GM23338 (cell line): ENCODE data around the gene GOLGB1. TPM values are rescaled to one million over a fixed set of nuclear protein-coding genes. Genes with fewer than 3 reads are reported as not detected.

Experiments
- ATAC-seq: fragments of 200-7000 bp; cut with Tn5 transposase; 3 replicates; pipeline ENCODE4 v1.9.1; 2020
- DNase-seq: peaks from one replicate; pipeline ENCODE4 v3.0.0-alpha.2; 2015; ENCODE audit warnings: low spot score
- H2AFZ ChIP-seq: fragments of 200-600 bp; sonication (generic); 2 replicates; pipeline ENCODE4 v1.8.0; 2016; ENCODE audit warnings: antibody characterized with exemption, mild to moderate bottlenecking, moderate library complexity
- H3F3A ChIP-seq: fragments of 200-600 bp; sonication (generic); replicated peaks from 2 replicates; pipeline ENCODE4 v1.8.0; 2017; ENCODE audit warnings: antibody characterized with exemption, mixed run types, low read depth
- H3K27ac ChIP-seq: fragments of 200-600 bp; sonication (generic); 2 replicates; pipeline ENCODE4 v1.6.1; 2016; ENCODE audit warnings: low read depth
- H3K27me3 ChIP-seq: fragments of 200-600 bp; sonication (generic); 2 replicates; pipeline ENCODE4 v1.8.0; 2016; ENCODE audit warnings: mild to moderate bottlenecking, mixed run types, moderate library complexity; ENCODE audit not compliant: insufficient read depth
- H3K36me3 ChIP-seq: fragments of 200-600 bp; sonication (generic); 2 replicates; pipeline ENCODE4 v1.8.0; 2016; ENCODE audit warnings: mild to moderate bottlenecking; ENCODE audit not compliant: insufficient read depth
- H3K4me1 ChIP-seq: fragments of 200-600 bp; sonication (generic); 2 replicates; pipeline ENCODE4 v1.8.0; 2016; ENCODE audit warnings: mild to moderate bottlenecking, moderate library complexity; ENCODE audit not compliant: insufficient read depth
- H3K4me2 ChIP-seq: fragments of 200-600 bp; sonication (generic); 2 replicates; pipeline ENCODE4 v1.7.1; 2017; ENCODE audit warnings: mixed run types
- H3K4me3 ChIP-seq: fragments of 200-600 bp; sonication (generic); 2 replicates; pipeline ENCODE4 v1.6.1; 2016; ENCODE audit warnings: mixed run types
- H3K79me2 ChIP-seq: fragments of 200-600 bp; sonication (generic); replicated peaks from 2 replicates; pipeline ENCODE4 v1.8.0; 2017; ENCODE audit warnings: mild to moderate bottlenecking; ENCODE audit not compliant: insufficient read depth
- H3K9me2 ChIP-seq: fragments of 200-600 bp; sonication (generic); 2 replicates; pipeline ENCODE4 v1.8.0; 2017; ENCODE audit not compliant: insufficient read depth
- H4K20me1 ChIP-seq: fragments of 200-600 bp; sonication (generic); replicated peaks from 2 replicates; pipeline ENCODE4 v1.8.0; 2017; ENCODE audit warnings: mild to moderate bottlenecking; ENCODE audit not compliant: insufficient read depth
- H3K27ac Mint-ChIP-seq: 2 replicates; pipeline ENCODE4 v1.8.0; 2020; ENCODE audit warnings: inconsistent platforms, mild to moderate bottlenecking, moderate library complexity, mixed read lengths
- H3K27me3 Mint-ChIP-seq: 3 replicates; pipeline ENCODE4 v1.8.0; 2022; ENCODE audit warnings: low read depth, mild to moderate bottlenecking, moderate library complexity, mixed read lengths, inconsistent platforms; ENCODE audit not compliant: insufficient read depth, poor library complexity
- H3K36me3 Mint-ChIP-seq: 3 replicates; pipeline ENCODE4 v1.8.0; 2021; ENCODE audit warnings: low read depth, mild to moderate bottlenecking, inconsistent platforms, moderate library complexity, mixed read lengths
- H3K4me1 Mint-ChIP-seq: 3 replicates; pipeline ENCODE4 v1.8.0; 2020; ENCODE audit warnings: mild to moderate bottlenecking, inconsistent platforms, mixed read lengths
- H3K4me3 Mint-ChIP-seq: 3 replicates; pipeline ENCODE4 v1.8.0; 2021; ENCODE audit warnings: moderate library complexity, mild to moderate bottlenecking, inconsistent platforms, mixed read lengths
- H3K9me3 Mint-ChIP-seq: 3 replicates; pipeline ENCODE4 v1.8.0; 2020; ENCODE audit warnings: moderate library complexity, mild to moderate bottlenecking, inconsistent platforms, mixed read lengths
- CREB1 ChIP-seq: fragments of 250-450 bp; sonication (Bioruptor Pico); IDR thresholded peaks from 2 replicates; pipeline ENCODE4 v1.5.0; 2020; ENCODE audit warnings: low read depth, mild to moderate bottlenecking, moderate library complexity
- EZH2 ChIP-seq: fragments of 200-600 bp; sonication (generic); IDR thresholded peaks from one replicate; pipeline ENCODE4 v1.8.0; 2017; ENCODE audit warnings: antibody characterized with exemption, mild to moderate bottlenecking, low read depth; ENCODE audit not compliant: unreplicated experiment
- EZH2phosphoT487 ChIP-seq: fragments of 200-600 bp; sonication (generic); IDR thresholded peaks from one replicate; pipeline ENCODE4 v1.8.1; 2018; ENCODE audit warnings: antibody characterized with exemption; ENCODE audit not compliant: unreplicated experiment
- JUNB ChIP-seq: IDR thresholded peaks from one replicate; pipeline ENCODE4 v1.6.1; 2016; ENCODE audit warnings: antibody characterized with exemption; ENCODE audit not compliant: unreplicated experiment
- NANOG ChIP-seq: IDR thresholded peaks from 2 replicates; pipeline ENCODE4 v1.6.1; 2016; ENCODE audit warnings: antibody characterized with exemption, borderline replicate concordance
- STAT1 ChIP-seq: IDR thresholded peaks from one replicate; pipeline ENCODE4 v1.6.1; 2016; ENCODE audit warnings: antibody characterized with exemption; ENCODE audit not compliant: unreplicated experiment
- ZNF114 ChIP-seq: fragments of 250-450 bp; sonication (Bioruptor Pico); IDR thresholded peaks from 2 replicates; pipeline ENCODE4 v1.5.0; 2020; ENCODE audit warnings: mild to moderate bottlenecking, moderate library complexity
- ZNF331 ChIP-seq: fragments of 250-450 bp; sonication (Bioruptor Pico); IDR thresholded peaks from 2 replicates; pipeline ENCODE4 v1.5.0; 2020; ENCODE audit warnings: low read depth, mild to moderate bottlenecking, moderate library complexity
- ZNF462 ChIP-seq: fragments of 250-450 bp; sonication (Bioruptor Pico); IDR thresholded peaks from 2 replicates; pipeline ENCODE4 v1.5.0; 2020; ENCODE audit warnings: mild to moderate bottlenecking, moderate library complexity
- polyA plus RNA-seq: library from polyadenylated mRNA; unstranded; fragments of >200 nt; fragmentation: Nextera tagmentation; extraction: Ambion mirVana; gene quantifications from 2 replicates; pipeline ENCODE4 v1.2.1, GENCODE V29; 2016
- total RNA-seq: library from RNA; depleted of rRNA; stranded (reverse); fragments of >200 nt; shearing (Covaris generic); gene quantifications from 2 replicates; pipeline ENCODE4 v1.2.3, GENCODE V29; 2014
- TF ChIP-seq, protein P1 (sequence below): IDR thresholded peaks from one replicate; pipeline ENCODE4 v1.6.1; 2018; ENCODE audit warnings: antibody characterized with exemption; ENCODE audit not compliant: unreplicated experiment
- TF ChIP-seq, protein P2 (sequence below), 2 experiments: fragments of 200-600 bp in 1 of 2; sonication (generic) in 1 of 2; conservative IDR thresholded peaks; 2 replicates each; pipeline versions ENCODE4 v1.5.1 to v1.6.1; 2016 to 2017; ENCODE audit warnings: antibody characterized with exemption in 2 of 2, low read depth in 2 of 2, mild to moderate bottlenecking in 2 of 2, moderate library complexity in 1 of 2
- TF ChIP-seq, protein P3 (sequence below): IDR thresholded peaks from 2 replicates; pipeline ENCODE4 v1.6.1; 2016; ENCODE audit warnings: antibody characterized with exemption

Gene GOLGB1
- total and polyA plus RNA-seq, 2 experiments from 2014 or later, result 34.5 to 56.8 TPM

DNA sequence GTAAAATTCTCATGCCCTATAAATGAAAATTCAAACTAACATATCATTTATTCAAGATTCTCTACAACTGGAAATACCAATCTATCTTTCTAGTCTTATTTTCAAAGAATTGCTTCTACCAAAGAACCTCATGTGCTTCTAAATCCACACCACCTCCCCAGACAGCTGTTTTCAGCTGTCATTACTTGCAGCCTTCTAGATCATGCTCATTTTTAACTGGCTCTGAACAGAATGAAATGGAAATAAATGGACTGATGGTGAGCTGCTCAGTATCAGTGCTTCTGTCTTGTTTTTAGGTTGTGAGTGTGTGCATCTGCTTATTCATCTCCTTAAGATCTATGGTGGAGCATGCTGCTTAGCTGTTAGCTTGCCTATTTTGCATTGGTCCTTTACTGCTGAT lies 29.4 kb downstream of the GOLGB1 start:
- no peak for ATAC-seq
- no peak overlapping the region for H3K4me2 ChIP-seq
- no peaks in the 10 kb centered on the region for H3F3A ChIP-seq
- H3K9me2 ChIP-seq, result no peaks in the 10 kb centered on the region
- Mint-ChIP-seq H3K27ac (no peak overlapping the region), H3K4me1 (no peaks in the 10 kb centered on the region), H3K27me3 (no peaks in the 10 kb centered on the region), H3K4me3 (no peak overlapping the region), H3K36me3 (peaks cover 57% of the 10 kb centered on the region), H3K9me3 (no peaks in the 10 kb centered on the region)
- H3K4me1 ChIP-seq, result no peaks in the 10 kb centered on the region
- no peak overlapping the region for H3K4me3 ChIP-seq
- H2AFZ ChIP-seq, result no peak overlapping the region
- no peak for DNase-seq
- no peak overlapping the region for H3K27ac ChIP-seq
- H3K27me3 ChIP-seq, result no peaks in the 10 kb centered on the region
- H3K79me2 ChIP-seq, result no peaks in the 10 kb centered on the region
- TF ChIP-seq, protein P1, sequence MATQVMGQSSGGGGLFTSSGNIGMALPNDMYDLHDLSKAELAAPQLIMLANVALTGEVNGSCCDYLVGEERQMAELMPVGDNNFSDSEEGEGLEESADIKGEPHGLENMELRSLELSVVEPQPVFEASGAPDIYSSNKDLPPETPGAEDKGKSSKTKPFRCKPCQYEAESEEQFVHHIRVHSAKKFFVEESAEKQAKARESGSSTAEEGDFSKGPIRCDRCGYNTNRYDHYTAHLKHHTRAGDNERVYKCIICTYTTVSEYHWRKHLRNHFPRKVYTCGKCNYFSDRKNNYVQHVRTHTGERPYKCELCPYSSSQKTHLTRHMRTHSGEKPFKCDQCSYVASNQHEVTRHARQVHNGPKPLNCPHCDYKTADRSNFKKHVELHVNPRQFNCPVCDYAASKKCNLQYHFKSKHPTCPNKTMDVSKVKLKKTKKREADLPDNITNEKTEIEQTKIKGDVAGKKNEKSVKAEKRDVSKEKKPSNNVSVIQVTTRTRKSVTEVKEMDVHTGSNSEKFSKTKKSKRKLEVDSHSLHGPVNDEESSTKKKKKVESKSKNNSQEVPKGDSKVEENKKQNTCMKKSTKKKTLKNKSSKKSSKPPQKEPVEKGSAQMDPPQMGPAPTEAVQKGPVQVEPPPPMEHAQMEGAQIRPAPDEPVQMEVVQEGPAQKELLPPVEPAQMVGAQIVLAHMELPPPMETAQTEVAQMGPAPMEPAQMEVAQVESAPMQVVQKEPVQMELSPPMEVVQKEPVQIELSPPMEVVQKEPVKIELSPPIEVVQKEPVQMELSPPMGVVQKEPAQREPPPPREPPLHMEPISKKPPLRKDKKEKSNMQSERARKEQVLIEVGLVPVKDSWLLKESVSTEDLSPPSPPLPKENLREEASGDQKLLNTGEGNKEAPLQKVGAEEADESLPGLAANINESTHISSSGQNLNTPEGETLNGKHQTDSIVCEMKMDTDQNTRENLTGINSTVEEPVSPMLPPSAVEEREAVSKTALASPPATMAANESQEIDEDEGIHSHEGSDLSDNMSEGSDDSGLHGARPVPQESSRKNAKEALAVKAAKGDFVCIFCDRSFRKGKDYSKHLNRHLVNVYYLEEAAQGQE, result no peak
- TF ChIP-seq JUNB (no peak), ZNF462 (CRISPR knock-in tag) (no peak), EZH2 (no peak), NANOG (no peak), STAT1 (no peak), ZNF331 (CRISPR knock-in tag) (no peak), CREB1 (CRISPR knock-in tag) (no peak), ZNF114 (no peak), EZH2phosphoT487 (no peak)
- TF ChIP-seq, protein P2, sequence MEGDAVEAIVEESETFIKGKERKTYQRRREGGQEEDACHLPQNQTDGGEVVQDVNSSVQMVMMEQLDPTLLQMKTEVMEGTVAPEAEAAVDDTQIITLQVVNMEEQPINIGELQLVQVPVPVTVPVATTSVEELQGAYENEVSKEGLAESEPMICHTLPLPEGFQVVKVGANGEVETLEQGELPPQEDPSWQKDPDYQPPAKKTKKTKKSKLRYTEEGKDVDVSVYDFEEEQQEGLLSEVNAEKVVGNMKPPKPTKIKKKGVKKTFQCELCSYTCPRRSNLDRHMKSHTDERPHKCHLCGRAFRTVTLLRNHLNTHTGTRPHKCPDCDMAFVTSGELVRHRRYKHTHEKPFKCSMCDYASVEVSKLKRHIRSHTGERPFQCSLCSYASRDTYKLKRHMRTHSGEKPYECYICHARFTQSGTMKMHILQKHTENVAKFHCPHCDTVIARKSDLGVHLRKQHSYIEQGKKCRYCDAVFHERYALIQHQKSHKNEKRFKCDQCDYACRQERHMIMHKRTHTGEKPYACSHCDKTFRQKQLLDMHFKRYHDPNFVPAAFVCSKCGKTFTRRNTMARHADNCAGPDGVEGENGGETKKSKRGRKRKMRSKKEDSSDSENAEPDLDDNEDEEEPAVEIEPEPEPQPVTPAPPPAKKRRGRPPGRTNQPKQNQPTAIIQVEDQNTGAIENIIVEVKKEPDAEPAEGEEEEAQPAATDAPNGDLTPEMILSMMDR (conservative IDR thresholded peaks at IDR 0.05; ENCODE audit: low read depth in 2 of 2), result no peak
- TF ChIP-seq, protein P3, sequence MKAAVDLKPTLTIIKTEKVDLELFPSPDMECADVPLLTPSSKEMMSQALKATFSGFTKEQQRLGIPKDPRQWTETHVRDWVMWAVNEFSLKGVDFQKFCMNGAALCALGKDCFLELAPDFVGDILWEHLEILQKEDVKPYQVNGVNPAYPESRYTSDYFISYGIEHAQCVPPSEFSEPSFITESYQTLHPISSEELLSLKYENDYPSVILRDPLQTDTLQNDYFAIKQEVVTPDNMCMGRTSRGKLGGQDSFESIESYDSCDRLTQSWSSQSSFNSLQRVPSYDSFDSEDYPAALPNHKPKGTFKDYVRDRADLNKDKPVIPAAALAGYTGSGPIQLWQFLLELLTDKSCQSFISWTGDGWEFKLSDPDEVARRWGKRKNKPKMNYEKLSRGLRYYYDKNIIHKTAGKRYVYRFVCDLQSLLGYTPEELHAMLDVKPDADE, result no peak
- no peaks in the 10 kb centered on the region for H4K20me1 ChIP-seq
- H3K36me3 ChIP-seq, result peaks cover 46% of the 10 kb centered on the region
